HUDEP-2 (cell line): ENCODE data around the gene SEL1L2.

ENCODE experiments used
- DNase-seq, 76 experiments: peaks; one replicate each; lab custom pipeline; 2025; ENCODE audit not compliant: unreplicated experiment in 76 of 76; lab: John Stamatoyannopoulos, UW

SEL1L2 gene

GRCh38 chr20:13934992-13935894, 55.2 kb downstream of the SEL1L2 start:
- no peak for DNase-seq

DNA sequence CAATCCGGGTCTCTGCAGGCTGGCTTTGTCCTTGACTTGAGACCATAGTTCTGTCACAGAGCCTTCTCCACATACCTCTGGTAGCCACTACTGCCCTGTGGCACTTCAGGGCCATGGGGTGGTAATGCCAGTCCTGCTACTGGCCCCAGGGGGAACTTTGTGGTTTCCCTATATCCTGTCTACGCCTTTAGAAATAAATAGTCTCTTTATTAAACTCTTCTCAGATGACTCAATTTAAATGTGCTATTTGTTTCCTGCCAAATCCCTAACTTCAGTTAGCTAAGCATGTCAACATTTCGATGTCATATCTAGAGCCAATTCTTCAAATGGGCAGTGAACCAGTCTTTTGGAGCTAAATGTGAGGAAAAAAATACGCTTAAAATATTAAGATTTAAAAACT, 60.1 kb downstream of the SEL1L2 start:
- no peak for DNase-seq

GRCh38 chr20:13929836-13930235, 60.6 kb downstream of the SEL1L2 start:
- no peak for DNase-seq

DNA sequence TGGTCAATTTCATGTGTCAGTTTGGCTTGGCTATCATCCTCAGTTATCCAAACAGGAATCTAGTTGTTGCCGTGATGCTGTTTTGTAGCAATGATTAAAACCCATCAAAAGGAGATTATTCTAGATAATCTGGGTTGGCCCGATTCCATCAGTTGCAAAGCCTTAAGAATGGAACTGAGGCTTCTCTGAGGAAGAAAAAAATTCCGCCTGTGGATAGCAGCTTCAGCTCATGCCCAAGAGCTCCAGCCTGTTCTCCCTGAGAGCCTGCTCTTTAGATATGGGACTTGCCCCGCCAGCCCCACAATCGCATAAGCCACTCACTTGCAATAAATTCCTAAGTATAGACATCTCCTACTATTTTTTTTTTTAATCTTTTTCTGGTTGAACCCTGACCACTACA, 61.5 kb downstream of the SEL1L2 start:
- no peak for DNase-seq

- DNase-seq: no peak
Observed at GRCh38 chr20:13927171-13927570, 63.2 kb downstream of the SEL1L2 start.

- no peak for DNase-seq
Observed at GRCh38 chr20:13922241-13922640, 68.2 kb downstream of the SEL1L2 start.

GRCh38 chr20:13915284-13915683, 75.1 kb downstream of the SEL1L2 start:
- no peak for DNase-seq

DNA sequence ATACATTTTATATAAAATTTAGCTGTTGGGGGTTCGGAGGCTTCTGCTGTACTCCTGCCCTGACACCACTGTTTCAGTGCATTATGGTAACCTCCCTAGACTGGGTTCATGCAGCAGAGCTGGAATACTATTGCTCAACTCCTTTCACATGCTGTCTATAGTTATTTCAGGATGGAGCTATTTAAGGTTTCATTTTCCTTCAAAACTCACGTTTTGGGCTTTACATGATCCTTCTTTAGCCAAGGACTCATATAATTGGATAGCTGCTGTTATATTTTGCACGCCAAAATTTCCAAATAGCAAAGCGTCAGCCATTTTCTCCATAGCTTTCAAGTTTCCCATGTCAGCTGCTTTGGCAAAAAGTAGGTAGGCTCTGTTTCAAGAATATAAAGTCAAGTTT, 76.8 kb downstream of the SEL1L2 start:
- DNase-seq: no peak

DNA sequence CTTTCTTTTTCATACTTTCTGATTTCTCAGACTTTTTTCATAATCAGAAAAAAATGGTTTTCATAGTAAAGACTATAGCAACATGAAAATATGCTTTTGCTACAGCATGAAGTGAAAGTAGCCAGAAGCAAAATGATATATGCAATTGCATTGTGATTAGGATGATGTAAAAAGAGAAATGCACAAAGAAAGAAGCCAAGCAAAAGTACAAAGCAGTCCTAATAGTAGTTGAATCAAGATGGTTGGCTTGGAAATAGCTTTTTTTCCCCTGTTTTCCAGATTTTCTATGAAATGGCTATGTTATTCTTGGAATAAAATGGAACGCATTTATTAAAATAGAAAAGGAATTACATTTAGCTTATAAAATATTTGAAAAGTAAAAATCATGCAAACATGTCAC, 77.3 kb downstream of the SEL1L2 start:
- DNase-seq: no peak

DNA sequence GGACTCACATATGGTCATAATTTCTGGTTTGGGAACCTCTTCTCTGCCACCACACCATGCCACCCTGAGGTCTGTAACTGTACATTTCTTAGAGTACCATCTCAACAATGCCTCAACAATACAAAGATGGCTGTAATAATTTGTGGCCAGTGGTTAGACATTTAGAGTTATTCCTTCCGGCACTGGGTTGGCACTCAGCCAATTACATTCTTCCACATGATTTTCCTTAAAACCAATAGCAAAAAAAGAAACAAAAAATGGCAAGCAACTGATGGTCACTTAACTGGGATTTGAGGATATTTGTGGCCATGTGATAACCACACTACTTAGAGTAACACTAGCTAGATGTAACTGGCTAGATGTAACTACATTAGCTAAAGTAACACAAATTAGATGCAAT, 79.9 kb downstream of the SEL1L2 start:
- no peak for DNase-seq

GRCh38 chr20:13909067-13909466, 81.3 kb downstream of the SEL1L2 start:
- DNase-seq: no peak

DNA sequence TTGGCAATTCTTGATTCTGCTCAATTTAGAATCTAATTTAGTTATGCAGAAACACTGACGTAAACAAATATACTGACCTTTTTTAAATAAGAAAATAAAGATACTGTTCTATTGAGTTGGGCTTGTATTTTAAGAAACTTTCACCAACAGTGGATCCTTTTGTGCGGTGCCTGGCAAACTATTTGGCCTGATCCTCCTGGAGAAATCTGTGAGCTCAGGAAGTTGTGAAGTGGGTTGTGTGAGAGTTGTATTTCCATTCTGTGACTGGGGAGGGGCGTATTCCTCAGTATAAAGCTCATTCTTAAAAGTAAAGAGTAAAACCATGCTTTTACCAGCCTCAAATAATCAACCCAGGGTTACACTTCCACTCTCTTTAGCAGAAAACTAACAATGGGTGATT, 85.6 kb downstream of the SEL1L2 start:
- no peak for DNase-seq

- DNase-seq: no peak
Observed at GRCh38 chr20:13900496-13900895, 89.9 kb downstream of the SEL1L2 start.

- peak in 5 of 76 experiments; percentile 0 to 10 (median 5) for DNase-seq
Observed at GRCh38 chr20:13898012-13898612, 92.3 kb downstream of the SEL1L2 start.

GRCh38 chr20:13891575-13891974, 98.8 kb downstream of the SEL1L2 start:
- DNase-seq: no peak

DNA sequence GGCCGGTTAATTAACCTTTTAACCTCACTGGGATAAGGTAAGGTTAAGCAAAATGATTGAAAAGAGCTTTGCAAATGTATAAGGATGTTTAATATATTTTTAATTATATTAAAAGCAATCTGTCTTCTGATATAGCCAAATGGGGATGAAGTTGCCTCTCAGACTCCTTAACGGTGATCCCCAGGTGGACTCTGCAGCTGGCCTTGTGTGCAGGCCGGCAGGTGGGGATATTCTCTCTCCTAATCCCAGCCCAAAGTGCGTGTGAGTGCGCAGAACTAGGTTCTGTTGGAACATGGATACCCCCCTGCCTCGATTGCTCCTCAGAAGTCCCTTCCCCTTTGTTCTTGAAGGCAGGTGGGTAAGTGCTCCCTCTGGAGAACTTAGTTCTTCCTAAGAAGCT, 105.6 kb downstream of the SEL1L2 start:
- DNase-seq: no peak

DNA sequence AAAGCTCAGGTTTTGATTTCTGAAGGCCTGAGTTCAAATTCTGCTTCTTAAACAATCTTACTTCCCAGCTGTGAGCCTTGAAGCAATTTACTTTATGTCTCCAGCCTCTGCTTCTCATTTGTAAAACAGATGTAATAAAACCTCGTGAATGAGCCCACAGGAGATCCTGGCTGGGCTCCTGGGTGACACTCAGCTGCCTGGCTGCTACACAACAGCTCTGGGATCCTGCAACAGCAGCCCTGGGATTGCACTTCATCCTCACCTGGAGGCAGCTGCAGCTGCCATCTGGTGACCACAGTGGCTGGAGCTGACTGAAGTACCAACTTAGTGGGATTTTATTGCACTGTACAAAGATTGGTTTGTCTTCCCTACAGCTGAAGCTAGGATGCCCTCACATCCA, 107.0 kb downstream of the SEL1L2 start:
- DNase-seq: no peak

DNA sequence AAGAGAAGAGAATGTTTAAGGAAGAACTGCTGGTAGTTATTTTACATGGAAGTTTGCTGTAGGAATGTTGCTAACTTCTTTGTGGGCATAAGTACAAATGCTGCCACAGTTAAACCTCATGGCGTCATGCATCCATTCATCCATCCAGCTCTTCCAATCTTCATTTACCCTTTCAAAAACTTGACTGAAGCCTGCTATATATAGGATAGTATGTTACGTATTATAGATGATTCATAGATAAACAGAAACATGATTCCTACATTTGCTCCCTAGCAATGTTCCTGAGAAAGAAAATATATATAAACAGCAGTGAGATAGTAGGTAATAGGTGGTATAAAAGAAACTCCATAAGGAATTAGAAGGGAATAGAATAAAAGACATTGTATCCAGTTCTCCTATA, 111.8 kb downstream of the SEL1L2 start:
- no peak for DNase-seq

DNA sequence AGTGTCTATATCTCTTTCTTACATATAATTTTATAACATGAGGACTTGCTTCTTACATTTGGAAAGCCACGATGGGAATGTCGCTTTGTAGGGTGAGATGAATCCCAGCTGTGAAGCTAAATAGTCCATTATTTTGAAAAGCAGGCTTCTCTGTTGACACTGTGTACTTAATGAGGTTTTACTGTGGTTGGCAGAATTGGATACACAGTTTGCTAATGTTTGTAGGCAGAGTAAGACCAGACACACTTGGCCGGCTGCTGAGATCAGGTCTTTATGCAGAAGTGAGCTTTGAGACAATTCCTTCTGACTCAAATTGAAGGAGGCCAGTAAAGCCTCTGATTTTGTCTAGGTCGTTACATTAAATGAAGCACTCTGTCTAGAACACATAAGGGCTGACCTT, 112.6 kb downstream of the SEL1L2 start:
- no peak for DNase-seq

DNA sequence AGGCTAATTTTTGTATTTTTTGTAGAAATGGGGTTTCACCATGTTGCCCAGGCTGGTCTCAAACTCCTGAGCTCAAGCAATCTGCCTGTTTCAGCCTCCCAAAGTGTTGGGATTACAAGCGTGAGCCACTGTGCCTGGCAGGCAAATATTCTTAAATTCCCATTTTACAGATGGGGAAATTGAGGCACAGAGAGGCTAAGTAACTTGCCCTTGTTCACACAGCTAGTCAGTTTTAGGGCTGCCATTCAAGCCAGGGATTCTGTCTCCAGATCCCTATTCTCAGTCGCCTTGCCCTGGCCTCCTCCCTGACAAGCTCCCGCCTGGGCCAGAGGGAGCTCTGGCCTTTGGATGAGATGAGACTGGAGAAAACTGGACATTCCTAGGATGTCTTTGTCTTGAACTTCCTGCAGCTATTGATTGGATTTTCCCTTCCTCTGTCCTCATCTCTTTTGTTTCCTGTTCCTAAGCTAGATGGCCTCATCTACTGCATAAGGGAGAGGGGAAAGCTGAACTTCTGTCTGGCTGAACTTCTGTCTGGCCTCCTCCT, 115.1 kb downstream of the SEL1L2 start:
- DNase-seq: no peak

DNA sequence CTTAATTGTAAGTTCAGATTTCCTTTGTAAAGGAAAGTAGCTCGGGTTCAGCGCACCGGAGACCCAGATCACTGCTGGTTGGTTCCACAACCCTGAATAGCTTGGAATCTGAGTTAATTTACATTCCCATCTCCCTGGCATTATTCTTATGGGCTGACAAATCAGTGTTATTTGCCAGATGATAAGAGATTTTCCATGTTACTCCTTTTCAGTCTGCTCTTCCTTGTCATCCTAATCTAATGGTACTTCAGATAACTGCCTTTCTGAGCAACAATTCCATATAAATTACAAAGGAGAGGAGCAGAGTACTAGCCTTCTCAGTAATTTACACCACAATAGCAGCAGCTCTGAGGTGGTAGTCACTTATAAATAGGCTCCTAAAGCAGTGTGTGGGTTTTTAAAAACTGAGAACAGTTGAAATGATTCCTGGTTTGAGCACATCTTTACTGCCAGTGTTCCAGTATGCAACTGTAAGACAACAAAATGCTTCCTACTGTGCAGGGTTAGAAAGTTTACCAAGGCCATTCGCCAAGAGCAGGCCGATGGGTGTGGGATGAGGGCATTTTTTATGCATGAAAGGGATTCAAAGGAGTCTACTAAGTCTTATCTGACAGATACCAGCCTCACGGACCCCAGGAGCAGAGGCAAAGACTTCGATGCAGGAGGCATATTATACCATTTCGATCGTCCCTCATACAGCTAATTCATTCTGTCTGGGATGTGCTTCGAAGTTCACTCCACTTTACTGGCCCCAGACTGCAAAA, 115.8 kb downstream of the SEL1L2 start:
- no peak for DNase-seq
